C4-2B (cell line): ENCODE data around the gene ESR2.

Experiments
- H3K27ac ChIP-seq: fragments of 450-650 bp; 2 replicates; pipeline ENCODE4 v1.5.1; 2017
- CTCF ChIP-seq: fragments of 450-650 bp; conservative IDR thresholded peaks from 2 replicates; pipeline ENCODE4 v1.5.1; 2017; ENCODE audit warnings: mild to moderate bottlenecking
- ZFX ChIP-seq: fragments of 450-650 bp; IDR thresholded peaks from 2 replicates; pipeline ENCODE4 v1.6.1; 2017

The ESR2 gene

DNA sequence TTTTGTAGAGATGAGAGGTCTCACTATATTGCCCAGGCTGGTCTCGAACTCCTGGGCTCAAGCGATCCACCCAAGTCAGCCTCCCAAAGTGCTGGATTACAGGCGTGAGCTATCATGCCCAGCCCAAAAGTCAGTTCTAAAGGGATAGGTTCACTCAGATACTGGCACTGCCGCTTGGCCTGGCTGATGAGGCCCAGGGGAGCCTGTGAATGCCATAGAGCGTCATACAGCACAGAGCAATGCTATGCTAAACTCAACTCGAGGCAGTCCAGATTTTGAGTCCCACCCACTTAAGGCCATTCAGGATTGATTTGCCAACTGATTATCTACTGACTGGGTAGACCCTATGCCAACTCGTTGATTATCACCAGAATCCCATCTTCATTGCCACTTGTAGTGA is 179.4 kb downstream of the ESR2 start:
- no peak overlapping the region for H3K27ac ChIP-seq
- no peak for TF ChIP-seq CTCF
- no peak for TF ChIP-seq ZFX

GRCh38 chr14:64114166-64114565 is 180.0 kb downstream of the ESR2 start:
- TF ChIP-seq ZFX (no peak), CTCF (no peak)
- H3K27ac ChIP-seq: no peak overlapping the region

GRCh38 chr14:64112867-64113678 is 181.1 kb downstream of the ESR2 start:
- peak; percentile 36; the same call in 1 of the 2 replicates for TF ChIP-seq ZFX
- no peak for TF ChIP-seq CTCF
- H3K27ac ChIP-seq: peak overlapping the region; percentile 65

GRCh38 chr14:64110802-64111201 is 183.4 kb downstream of the ESR2 start:
- TF ChIP-seq CTCF: no peak
- TF ChIP-seq ZFX: no peak
- no peak overlapping the region for H3K27ac ChIP-seq

GRCh38 chr14:64109819-64110554 is 184.2 kb downstream of the ESR2 start:
- H3K27ac ChIP-seq: no peak overlapping the region
- TF ChIP-seq CTCF (no peak), ZFX (no peak)

DNA sequence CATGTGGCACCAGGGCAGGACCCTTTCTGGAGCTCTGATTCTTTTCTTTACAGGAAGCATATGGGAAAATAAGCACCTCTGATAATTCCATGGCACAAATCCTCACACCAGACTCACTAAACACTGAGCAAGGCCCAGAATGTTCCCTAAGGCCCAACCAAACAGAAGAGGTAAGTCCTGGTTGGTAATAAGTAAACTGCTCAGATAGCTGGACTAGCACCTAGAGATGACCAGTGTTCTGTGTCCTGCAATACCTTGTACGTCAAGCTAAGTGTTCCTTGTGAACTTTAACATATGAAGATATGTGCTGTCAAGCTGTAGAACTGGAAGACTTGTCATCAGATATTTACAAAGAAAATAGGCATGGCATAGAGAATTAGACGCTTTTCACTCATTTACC is 186.7 kb downstream of the ESR2 start:
- no peak for TF ChIP-seq ZFX
- TF ChIP-seq CTCF: no peak
- H3K27ac ChIP-seq: no peak overlapping the region

DNA sequence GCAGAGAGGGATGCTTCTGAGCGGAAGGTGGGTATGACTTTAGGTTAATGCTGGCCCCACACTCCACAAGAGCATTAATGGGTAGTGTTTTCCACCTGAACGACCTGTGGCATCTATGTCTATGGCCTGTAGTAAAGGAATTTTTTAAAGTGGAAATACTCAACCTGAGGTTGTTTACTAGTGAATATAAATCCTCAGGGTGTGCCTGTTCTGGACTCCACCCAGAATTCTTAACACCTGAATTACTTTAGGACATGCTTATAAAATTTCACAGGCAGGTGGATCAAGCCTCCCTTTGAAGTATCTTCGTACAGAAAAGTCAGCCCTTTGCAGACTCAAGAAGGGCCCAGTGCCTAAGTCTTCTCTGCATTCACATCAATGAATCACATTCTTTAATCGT is 196.1 kb downstream of the ESR2 start:
- no peak for TF ChIP-seq CTCF
- TF ChIP-seq ZFX: no peak
- no peak overlapping the region for H3K27ac ChIP-seq
